H9 (cell line): ENCODE measurements around the gene DACT2. TPM values are rescaled to one million over a fixed set of nuclear protein-coding genes. Genes with fewer than 3 reads are reported as not detected.

Experiments used
- DNase-seq: peaks from one replicate; pipeline ENCODE4 v3.0.0-alpha.2; 2017
- H2AFZ ChIP-seq: one replicate; pipeline ENCODE4 v1.6.1; 2013; ENCODE audit warnings: mild to moderate bottlenecking, low read length, control low read depth, moderate library complexity
- H2AK5ac ChIP-seq: 2 replicates; pipeline ENCODE4 v1.6.1; 2013; ENCODE audit warnings: low read length, control low read depth, mixed read lengths; ENCODE audit not compliant: insufficient read length
- H2BK120ac ChIP-seq: one replicate; pipeline ENCODE4 v1.6.1; 2013; ENCODE audit warnings: low read depth, mild to moderate bottlenecking, low read length, control low read depth, inconsistent platforms; ENCODE audit not compliant: poor library complexity, severe bottlenecking
- H2BK12ac ChIP-seq: 2 replicates; pipeline ENCODE4 v1.6.1; 2013; ENCODE audit warnings: low read length, control low read depth, mixed read lengths, low read depth; ENCODE audit not compliant: insufficient read length
- H2BK15ac ChIP-seq: 2 replicates; pipeline ENCODE4 v1.6.1; 2013; ENCODE audit warnings: low read depth, low read length, control low read depth
- H2BK20ac ChIP-seq: one replicate; pipeline ENCODE4 v1.6.1; 2013; ENCODE audit warnings: low read depth, mild to moderate bottlenecking, low read length, control low read depth, inconsistent platforms; ENCODE audit not compliant: poor library complexity, severe bottlenecking
- H2BK5ac ChIP-seq: 2 replicates; pipeline ENCODE4 v1.6.1; 2013; ENCODE audit warnings: low read length, control low read depth, mixed read lengths; ENCODE audit not compliant: insufficient read length
- H3K14ac ChIP-seq: 2 replicates; pipeline ENCODE4 v1.6.1; 2013; ENCODE audit warnings: low read length, control low read depth; ENCODE audit not compliant: insufficient read depth
- H3K18ac ChIP-seq: 2 replicates; pipeline ENCODE4 v1.6.1; 2013; ENCODE audit warnings: low read depth, mild to moderate bottlenecking, mixed read lengths, low read length, control low read depth; ENCODE audit not compliant: insufficient read length
- H3K23ac ChIP-seq: 2 replicates; pipeline ENCODE4 v1.6.1; 2013; ENCODE audit warnings: low read length, control low read depth, mixed read lengths, low read depth; ENCODE audit not compliant: insufficient read length
- H3K23me2 ChIP-seq: 2 replicates; pipeline ENCODE4 v1.6.1; 2013; ENCODE audit warnings: low read depth, mild to moderate bottlenecking, mixed read lengths, low read length, control low read depth; ENCODE audit not compliant: insufficient read length, poor library complexity, severe bottlenecking
- H3K27ac ChIP-seq: 2 replicates; pipeline ENCODE4 v1.5.1; 2013; ENCODE audit warnings: low read length, control low read depth, mixed read lengths, low read depth; ENCODE audit not compliant: insufficient read length
- H3K27me3 ChIP-seq: 2 replicates; pipeline ENCODE4 v1.6.1; 2013; ENCODE audit warnings: low read length, control low read depth, inconsistent platforms; ENCODE audit not compliant: insufficient read depth
- H3K4ac ChIP-seq: 2 replicates; pipeline ENCODE4 v1.6.1; 2013; ENCODE audit warnings: low read depth, mild to moderate bottlenecking, control low read depth, inconsistent platforms, low read length, moderate library complexity
- H3K4me1 ChIP-seq: 2 replicates; pipeline ENCODE4 v1.6.1; 2013; ENCODE audit warnings: low read length, control low read depth, inconsistent platforms; ENCODE audit not compliant: insufficient read depth
- H3K4me2 ChIP-seq: 2 replicates; pipeline ENCODE4 v1.6.1; 2013; ENCODE audit warnings: low read length, control low read depth, mixed read lengths; ENCODE audit not compliant: insufficient read length, insufficient read depth
- H3K56ac ChIP-seq: 2 replicates; pipeline ENCODE4 v1.6.1; 2013; ENCODE audit warnings: low read depth, mild to moderate bottlenecking, mixed read lengths, low read length, control low read depth; ENCODE audit not compliant: insufficient read length
- H3K79me1 ChIP-seq: 2 replicates; pipeline ENCODE4 v1.6.1; 2013; ENCODE audit warnings: low read depth, mild to moderate bottlenecking, moderate library complexity, low read length, control low read depth, inconsistent platforms; ENCODE audit not compliant: insufficient read depth, poor library complexity, severe bottlenecking
- H3K79me2 ChIP-seq: 2 replicates; pipeline ENCODE4 v1.6.1; 2013; ENCODE audit warnings: low read length, control low read depth, inconsistent platforms; ENCODE audit not compliant: insufficient read depth
- H3K9ac ChIP-seq: 2 replicates; pipeline ENCODE4 v1.6.1; 2013; ENCODE audit warnings: low read length, control low read depth, mixed read lengths; ENCODE audit not compliant: insufficient read length; ENCODE audit errors: extremely low read depth
- H3K9me3 ChIP-seq: one replicate; pipeline ENCODE4 v1.6.1; 2013; ENCODE audit warnings: low read depth, low read length, inconsistent platforms; ENCODE audit not compliant: control insufficient read depth
- H3T11ph ChIP-seq: one replicate; pipeline ENCODE4 v1.6.1; 2013; ENCODE audit warnings: mild to moderate bottlenecking, low read length, control low read depth, inconsistent platforms
- H4K20me1 ChIP-seq: one replicate; pipeline ENCODE4 v1.6.1; 2013; ENCODE audit not compliant: control insufficient read depth, insufficient read length, insufficient read depth
- H4K5ac ChIP-seq: 2 replicates; pipeline ENCODE4 v1.6.1; 2013; ENCODE audit warnings: low read depth, mild to moderate bottlenecking, mixed read lengths, low read length, control low read depth; ENCODE audit not compliant: insufficient read length
- H4K8ac ChIP-seq: replicated peaks from 2 replicates; pipeline ENCODE4 v1.6.1; 2013; ENCODE audit warnings: low read length, control low read depth, mixed read lengths, low read depth; ENCODE audit not compliant: insufficient read length
- H4K91ac ChIP-seq: 2 replicates; pipeline ENCODE4 v1.6.1; 2013; ENCODE audit warnings: low read depth, mild to moderate bottlenecking, moderate library complexity, mixed read lengths, low read length, control low read depth; ENCODE audit not compliant: insufficient read length
- H3K27ac Mint-ChIP-seq, 3 experiments: 2 replicates in 2 of 3; 3 replicates in 1 of 3; pipeline ENCODE4 v1.8.0; 2020 to 2021; ENCODE audit warnings: mixed read lengths in 3 of 3, mild to moderate bottlenecking in 1 of 3, moderate library complexity in 1 of 3
- H3K27me3 Mint-ChIP-seq: 2 replicates; pipeline ENCODE4 v1.8.0; 2021; ENCODE audit warnings: low read depth, mild to moderate bottlenecking, moderate library complexity, mixed read lengths
- H3K36me3 Mint-ChIP-seq, 3 experiments: 2 replicates in 2 of 3; 3 replicates in 1 of 3; pipeline ENCODE4 v1.8.0; 2020 to 2021; ENCODE audit warnings: low read depth in 3 of 3, mixed read lengths in 3 of 3; ENCODE audit not compliant: insufficient read depth in 1 of 3
- H3K4me1 Mint-ChIP-seq, 2 experiments: 2 replicates each; pipeline ENCODE4 v1.8.0; 2020; ENCODE audit warnings: mixed read lengths in 2 of 2
- H3K4me3 Mint-ChIP-seq, 2 experiments: 2 replicates in 1 of 2; 3 replicates in 1 of 2; pipeline ENCODE4 v1.8.0; 2020 to 2021; ENCODE audit warnings: mild to moderate bottlenecking in 2 of 2, mixed read lengths in 2 of 2, moderate library complexity in 1 of 2
- H3K9me3 Mint-ChIP-seq, 2 experiments: 2 replicates in 1 of 2; 3 replicates in 1 of 2; pipeline ENCODE4 v1.8.0; 2020; ENCODE audit warnings: mild to moderate bottlenecking in 2 of 2, mixed read lengths in 2 of 2, moderate library complexity in 1 of 2
- WGBS: extraction: QIAGEN DNeasy Blood & Tissue Kit; methylation state at CpG from one replicate; pipeline ENCODE4 v1.1.7; 2013; ENCODE audit warnings: missing lambda C conversion rate, low lambda C conversion rate, mixed read lengths; ENCODE audit not compliant: insufficient read length; ENCODE audit errors: extremely low coverage; 5-methylcytosine and 5-hydroxymethylcytosine counted together
- total RNA-seq: library from RNA; stranded (reverse); gene quantifications from 2 replicates; pipeline ENCODE4 v1.2.1, GENCODE V29; 2021
- TF ChIP-seq, protein P1 (sequence below): fragments of 200-600 bp; sonication (generic); conservative IDR thresholded peaks from 3 replicates; pipeline ENCODE4 v1.8.0; 2021; ENCODE audit warnings: antibody characterized with exemption, mild to moderate bottlenecking

Gene DACT2
- total RNA-seq, 1 experiment from 2014 or later, result 1.8 TPM

DNA sequence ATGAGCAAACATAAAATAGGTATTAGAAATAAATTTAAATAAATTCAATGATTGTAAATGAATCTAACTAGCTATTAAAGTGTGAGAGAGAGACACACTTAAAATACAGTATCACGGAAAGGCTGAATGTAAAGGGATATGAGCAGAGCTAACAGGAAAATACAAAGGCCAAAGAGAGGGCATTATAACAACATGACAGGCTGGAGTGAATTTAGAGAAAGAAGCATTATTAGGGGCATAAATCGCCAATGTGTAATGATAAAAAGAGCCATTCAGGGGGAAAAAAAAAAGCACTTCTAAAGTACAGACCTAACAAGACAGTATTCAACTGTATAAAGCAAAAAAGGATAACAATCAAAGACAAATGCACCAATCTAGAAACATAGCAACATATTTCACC is 28.1 kb downstream of the DACT2 start:
- Histone ChIP-seq H2BK20ac (no peak overlapping the region), H3K9me3 (no peaks in the 10 kb centered on the region), H4K8ac (no peak overlapping the region), H3K14ac (no peak overlapping the region), H3K4me2 (no peak overlapping the region), H3K4me1 (no peaks in the 10 kb centered on the region), H3K18ac (no peak overlapping the region), H2BK15ac (no peak overlapping the region), H4K91ac (no peak overlapping the region), H3K27me3 (no peaks in the 10 kb centered on the region), H3K23me2 (no peaks in the 10 kb centered on the region), H3K79me2 (no peaks in the 10 kb centered on the region), H3K23ac (no peak overlapping the region), H3T11ph (no peak overlapping the region), H3K27ac (no peak overlapping the region), H4K20me1 (peaks cover 2% of the 10 kb centered on the region), H3K9ac (no peak overlapping the region), H4K5ac (no peak overlapping the region), H2BK5ac (no peak overlapping the region), H2BK12ac (no peak overlapping the region), H3K79me1 (no peaks in the 10 kb centered on the region), H2AFZ (no peak overlapping the region), H2BK120ac (no peak overlapping the region), H3K56ac (no peak overlapping the region), H3K4ac (no peak overlapping the region), H2AK5ac (no peak overlapping the region)
- WGBS, result no CpG with 5 or more reads among the region's 2 CpGs
- Mint-ChIP-seq H3K4me1 (no peaks in the 10 kb centered on the region), H3K9me3 (peaks cover 3 to 5% of the 10 kb centered on the region in 2 experiments; a peak in 2 of 5 replicates), H3K27ac (no peak overlapping the region), H3K36me3 (peaks cover 0 to 5% (median 0%) of the 10 kb centered on the region in 3 experiments; a peak in 1 of 7 replicates), H3K4me3 (no peak overlapping the region), H3K27me3 (peaks cover 31% of the 10 kb centered on the region)
- TF ChIP-seq, protein P1, sequence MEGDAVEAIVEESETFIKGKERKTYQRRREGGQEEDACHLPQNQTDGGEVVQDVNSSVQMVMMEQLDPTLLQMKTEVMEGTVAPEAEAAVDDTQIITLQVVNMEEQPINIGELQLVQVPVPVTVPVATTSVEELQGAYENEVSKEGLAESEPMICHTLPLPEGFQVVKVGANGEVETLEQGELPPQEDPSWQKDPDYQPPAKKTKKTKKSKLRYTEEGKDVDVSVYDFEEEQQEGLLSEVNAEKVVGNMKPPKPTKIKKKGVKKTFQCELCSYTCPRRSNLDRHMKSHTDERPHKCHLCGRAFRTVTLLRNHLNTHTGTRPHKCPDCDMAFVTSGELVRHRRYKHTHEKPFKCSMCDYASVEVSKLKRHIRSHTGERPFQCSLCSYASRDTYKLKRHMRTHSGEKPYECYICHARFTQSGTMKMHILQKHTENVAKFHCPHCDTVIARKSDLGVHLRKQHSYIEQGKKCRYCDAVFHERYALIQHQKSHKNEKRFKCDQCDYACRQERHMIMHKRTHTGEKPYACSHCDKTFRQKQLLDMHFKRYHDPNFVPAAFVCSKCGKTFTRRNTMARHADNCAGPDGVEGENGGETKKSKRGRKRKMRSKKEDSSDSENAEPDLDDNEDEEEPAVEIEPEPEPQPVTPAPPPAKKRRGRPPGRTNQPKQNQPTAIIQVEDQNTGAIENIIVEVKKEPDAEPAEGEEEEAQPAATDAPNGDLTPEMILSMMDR, result no peak
- DNase-seq, result no peak
